GM13976 (cell line): ENCODE data around the gene ATG4C.

ENCODE experiments used
- DNase-seq: peaks from one replicate; pipeline ENCODE4 v3.0.0; 2012; ENCODE audit warnings: low spot score
- in situ Hi-C: fragments of 300-500 bp; cut with MboI; formaldehyde crosslinking; loops from one replicate; pipeline ENCODE4 v1.12.0; 2022; ENCODE audit warnings: low sequenced_read_pairs, mixed read lengths, inconsistent platforms; ENCODE audit not compliant: unreplicated experiment
- TF ChIP-seq, protein P1 (sequence below): IDR thresholded peaks from 2 replicates; pipeline ENCODE4 v1.5.1; 2012; ENCODE audit warnings: borderline replicate concordance, mild to moderate bottlenecking; ENCODE audit not compliant: insufficient read depth; ENCODE audit errors: extremely low read depth, missing control alignments, control extremely low read depth

The ATG4C gene

DNA sequence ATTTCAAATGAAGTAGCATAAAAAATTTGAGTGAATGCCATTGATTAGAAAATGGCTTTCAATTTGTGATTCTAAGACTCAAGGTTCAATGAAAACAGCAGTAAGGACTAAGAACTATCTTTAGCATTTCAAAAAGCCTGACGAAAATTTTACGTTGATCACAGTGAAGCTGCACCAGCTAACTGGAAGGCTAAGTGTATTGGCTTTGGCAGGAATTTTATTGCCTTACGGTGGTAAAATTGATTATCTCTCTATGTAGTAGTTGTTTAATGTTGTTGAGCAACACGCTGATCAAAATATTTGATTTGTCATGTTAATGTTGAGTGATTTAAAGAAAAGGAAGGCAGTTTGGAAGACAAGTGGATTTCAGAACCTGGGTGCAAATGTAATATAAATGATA lies 49.6 kb downstream of the ATG4C start:
- no peak for DNase-seq
- in situ Hi-C loops = no loop called here
- TF ChIP-seq, protein P1, sequence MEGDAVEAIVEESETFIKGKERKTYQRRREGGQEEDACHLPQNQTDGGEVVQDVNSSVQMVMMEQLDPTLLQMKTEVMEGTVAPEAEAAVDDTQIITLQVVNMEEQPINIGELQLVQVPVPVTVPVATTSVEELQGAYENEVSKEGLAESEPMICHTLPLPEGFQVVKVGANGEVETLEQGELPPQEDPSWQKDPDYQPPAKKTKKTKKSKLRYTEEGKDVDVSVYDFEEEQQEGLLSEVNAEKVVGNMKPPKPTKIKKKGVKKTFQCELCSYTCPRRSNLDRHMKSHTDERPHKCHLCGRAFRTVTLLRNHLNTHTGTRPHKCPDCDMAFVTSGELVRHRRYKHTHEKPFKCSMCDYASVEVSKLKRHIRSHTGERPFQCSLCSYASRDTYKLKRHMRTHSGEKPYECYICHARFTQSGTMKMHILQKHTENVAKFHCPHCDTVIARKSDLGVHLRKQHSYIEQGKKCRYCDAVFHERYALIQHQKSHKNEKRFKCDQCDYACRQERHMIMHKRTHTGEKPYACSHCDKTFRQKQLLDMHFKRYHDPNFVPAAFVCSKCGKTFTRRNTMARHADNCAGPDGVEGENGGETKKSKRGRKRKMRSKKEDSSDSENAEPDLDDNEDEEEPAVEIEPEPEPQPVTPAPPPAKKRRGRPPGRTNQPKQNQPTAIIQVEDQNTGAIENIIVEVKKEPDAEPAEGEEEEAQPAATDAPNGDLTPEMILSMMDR = no peak

DNA sequence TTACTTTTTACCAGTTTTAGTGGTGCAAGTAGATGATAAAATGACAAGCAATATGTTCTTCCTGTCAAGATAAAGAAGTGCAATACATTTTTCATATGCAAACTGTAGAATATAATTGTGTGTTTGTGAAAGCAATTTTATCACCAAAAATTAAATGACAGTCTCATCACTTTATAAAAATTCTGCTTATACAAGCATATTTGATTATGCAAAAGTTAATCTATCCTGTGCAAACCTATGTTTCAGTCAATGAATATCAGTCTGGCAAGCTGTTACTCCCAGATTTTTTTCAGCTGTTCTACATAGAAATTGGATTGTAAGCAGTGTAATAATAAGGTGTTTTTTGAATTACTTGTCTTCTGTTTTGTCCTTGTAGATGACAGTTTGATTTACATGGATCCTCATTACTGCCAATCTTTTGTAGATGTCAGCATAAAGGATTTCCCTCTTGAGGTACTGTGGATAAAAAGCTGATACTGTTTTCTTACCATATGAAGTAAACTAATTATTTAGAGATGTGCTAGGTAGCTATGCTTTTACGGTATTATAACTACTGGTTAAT lies 50.5 kb downstream of the ATG4C start:
- TF ChIP-seq, protein P1 = no peak
- in situ Hi-C loops = no loop called here
- no peak for DNase-seq

DNA sequence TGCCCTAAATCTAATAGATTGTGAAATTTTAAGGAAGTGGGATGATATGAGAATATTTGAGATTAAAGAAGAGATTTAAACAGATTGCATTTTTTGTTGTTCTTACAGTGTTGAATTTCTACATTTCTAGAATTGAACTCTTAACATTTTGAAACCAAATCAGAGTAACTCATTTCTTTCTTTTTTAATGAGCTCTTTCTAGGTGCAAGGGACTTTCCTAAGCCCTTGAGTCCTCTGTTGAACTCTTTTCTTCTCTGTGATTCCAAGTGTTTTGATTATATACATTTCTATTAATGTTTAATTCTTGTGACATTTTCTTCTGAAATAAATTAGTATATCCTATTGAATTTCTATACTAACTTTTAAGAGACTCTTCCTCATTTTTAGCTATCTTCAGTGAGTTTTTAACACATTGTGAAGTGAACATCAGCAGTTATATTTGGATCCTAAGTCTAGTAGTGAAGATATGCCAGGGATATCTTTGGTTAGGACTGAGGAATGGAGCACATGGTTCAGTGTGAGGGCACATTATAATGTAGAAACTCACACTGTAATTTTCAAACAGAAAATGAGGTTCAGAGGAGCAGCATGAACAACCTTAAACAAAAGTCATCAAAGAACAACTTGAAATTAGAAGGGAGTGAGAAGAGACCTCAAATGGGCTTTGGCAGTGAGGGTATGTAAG lies 53.1 kb downstream of the ATG4C start:
- in situ Hi-C loops = no loop called here
- DNase-seq = no peak
- TF ChIP-seq, protein P1 = no peak

DNA sequence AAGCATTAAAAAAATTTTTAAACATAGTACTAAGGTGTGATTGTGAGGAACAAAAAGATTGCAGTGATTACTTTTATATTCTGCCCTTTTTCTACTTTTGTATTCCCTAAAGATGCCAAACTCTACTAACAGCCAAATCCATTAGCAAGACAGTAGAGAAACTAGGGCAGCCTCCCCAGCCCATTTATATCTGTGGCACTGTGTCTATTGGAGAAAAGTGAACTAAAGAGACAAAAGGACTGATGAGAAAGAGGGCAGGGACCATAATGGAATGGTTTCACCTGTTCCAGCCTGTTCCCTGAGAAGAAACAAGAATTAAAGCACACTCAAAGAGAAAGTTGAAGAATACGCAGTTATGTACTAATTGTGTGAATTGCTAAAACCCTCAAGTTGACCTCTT lies 56.6 kb downstream of the ATG4C start:
- TF ChIP-seq, protein P1 = no peak
- in situ Hi-C loops = no loop called here
- no peak for DNase-seq

DNA sequence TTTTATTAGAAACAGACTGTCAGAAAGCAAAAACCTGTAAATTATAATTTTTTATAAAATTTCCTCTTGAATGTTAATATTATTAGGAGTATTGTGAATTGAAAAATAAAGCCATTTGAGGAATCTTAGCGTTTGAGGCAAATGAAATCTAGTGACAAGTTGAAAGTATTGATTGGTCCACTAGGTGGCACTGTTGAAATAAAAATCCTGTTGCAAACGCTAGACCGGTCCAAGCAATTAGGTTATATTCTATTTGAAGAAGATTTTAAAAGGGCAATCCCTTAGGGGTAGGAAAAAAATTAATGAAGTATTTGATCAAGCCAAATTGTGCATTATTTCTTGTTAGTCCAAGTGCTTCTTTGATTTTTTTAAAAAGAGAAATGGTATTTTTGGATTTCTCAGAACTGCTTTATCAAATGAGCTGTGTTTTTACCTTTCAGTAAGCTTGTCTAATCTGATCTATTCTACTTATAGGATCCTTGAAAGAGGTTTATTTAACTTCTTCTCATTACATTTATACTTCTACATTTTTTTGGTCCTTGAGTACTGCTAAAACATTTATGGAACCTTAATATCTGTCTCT lies 57.7 kb downstream of the ATG4C start:
- TF ChIP-seq, protein P1 = peak; percentile 61
- in situ Hi-C loops = no loop called here
- peak; percentile 41 for DNase-seq

DNA sequence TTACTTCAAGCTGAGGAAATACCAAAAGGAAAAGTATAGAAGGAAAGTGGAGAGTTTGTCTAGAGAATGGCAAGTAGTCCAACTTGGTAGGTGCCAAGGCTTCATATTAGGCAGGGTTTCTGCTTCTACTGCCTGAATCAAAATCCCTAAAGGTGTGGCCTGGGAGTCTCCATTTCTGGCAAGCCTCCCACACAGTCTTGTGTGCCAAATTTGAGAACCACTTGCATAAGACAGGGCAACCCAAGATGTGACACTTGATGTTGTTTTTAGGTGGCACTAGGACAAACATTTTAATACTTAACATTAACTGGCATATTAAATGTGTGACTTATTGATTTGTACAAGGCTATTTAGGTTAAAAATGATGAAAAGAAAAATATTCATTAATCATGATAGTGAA lies 60.1 kb downstream of the ATG4C start:
- DNase-seq = no peak
- TF ChIP-seq, protein P1 = no peak
- in situ Hi-C loops = no loop called here
